ENCODE data around the gene RAB39A.

- TF ChIP-seq POLR2AphosphoS5 (IDR thresholded peaks at IDR 0.05; ENCODE audit: borderline replicate concordance, low read depth, low read length) (no peak), EZH2 (IDR thresholded peaks at IDR 0.05) (no peak), FOXP2 (optimal IDR thresholded peaks at IDR 0.05; ENCODE audit: control extremely low read depth, extremely low read length, insufficient read depth) (no peak)
These were observed 70.5 kb downstream of the RAB39A start for GRCh38 chr11:107998761-107999160.
